GM18498 (cell line): Measurements from ENCODE around the gene CDX2.
"Not testable (repeated sequence)": the region's sequence is repeated elsewhere in the genome, so short reads cannot be mapped to it uniquely, and the experiment has no call there.

Source experiments
- ATAC-seq: cut with Tn5 transposase; IDR thresholded peaks from one replicate; pipeline ENCODE4 v1.9.1; 2021; ENCODE audit warnings: mild to moderate bottlenecking, moderate library complexity; ENCODE audit not compliant: unreplicated experiment

Gene CDX2

DNA sequence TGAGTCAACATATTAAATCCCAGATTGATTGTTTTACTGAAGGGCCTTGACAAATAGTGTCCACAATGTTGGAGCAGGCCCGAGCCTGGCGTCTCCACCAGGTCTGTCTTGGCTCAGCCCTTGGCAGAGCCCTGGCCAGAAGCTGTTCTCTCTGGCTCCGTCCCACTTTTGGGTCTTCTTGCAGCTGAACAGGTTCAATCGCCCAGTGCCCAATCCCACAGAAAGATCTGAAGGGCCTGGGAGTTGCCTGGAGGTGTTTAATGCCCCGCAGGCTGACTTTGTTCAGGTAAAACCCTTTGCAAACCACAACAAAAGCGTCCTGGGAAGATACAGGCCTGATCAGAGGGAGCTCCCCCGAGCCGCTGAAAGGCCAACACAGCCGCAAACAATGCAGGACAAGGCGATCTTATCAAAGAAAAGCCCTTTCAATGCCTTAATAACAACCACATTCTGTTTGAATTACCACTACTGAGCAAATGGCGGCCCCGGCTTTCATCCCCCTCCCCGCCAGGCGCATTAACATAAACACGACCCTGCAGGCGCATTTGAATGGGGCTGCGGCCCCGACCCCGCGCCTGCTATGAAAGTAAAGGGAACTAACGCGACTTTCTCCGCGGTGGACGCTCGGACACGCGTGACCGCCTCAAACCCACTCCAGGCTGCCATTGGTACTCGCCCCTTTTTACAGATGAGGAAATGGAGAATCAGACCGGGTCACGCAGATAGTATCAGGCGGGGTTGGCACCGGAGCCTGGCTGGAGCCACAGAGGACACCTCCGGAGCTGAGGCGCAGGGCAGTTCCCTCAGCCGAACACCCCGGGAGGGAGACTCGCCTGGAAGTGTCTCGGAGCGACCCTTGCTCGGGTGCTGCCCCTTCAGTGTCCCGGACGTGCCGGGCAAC is 3.1 kb downstream of the CDX2 start:
- ATAC-seq = no peak

DNA sequence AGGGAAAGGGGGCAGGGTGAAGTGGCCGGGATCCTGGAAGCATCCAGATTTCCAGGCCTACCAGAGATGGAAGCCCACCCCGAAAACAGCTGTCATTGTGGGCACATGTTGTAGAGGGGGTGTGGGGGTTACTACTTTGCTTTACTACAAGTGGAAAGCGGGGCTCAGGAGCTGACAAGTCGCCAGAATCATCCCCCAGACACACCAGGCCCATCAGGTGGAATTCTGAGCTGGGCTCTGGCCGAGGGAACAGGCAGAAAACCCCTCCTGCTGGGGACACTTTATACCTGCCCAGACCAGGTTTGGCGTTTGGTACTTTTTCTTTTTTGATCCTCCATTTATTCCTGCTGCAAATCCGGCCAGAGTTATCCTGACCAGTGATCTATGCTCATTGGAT is 3.8 kb downstream of the CDX2 start:
- no peak for ATAC-seq

DNA sequence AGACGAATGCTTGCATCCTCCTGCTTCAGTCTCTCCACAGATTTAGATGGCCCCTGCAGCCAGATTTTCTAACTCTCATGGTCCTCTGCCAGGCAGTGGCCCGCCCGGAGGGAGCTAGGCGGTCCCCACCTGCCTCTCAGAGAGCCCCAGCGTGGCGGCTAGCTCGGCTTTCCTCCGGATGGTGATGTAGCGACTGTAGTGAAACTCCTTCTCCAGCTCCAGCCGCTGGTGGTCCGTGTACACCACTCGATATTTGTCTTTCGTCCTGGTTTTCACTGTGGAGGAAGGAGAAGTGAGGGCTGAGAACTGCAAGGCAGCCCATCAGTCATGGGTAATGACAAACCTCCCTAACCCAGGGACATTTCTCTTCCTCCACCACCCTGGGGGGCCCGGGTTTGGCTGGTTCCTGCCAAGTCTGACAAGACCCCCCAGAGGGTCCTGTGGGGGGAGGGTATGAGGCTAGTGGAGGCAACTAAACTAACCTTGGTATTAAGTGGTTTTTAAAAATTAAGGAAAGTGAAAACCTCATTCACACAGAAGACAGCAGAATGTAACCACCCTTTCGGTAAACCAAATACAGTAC is 4.3 kb downstream of the CDX2 start:
- no peak for ATAC-seq

DNA sequence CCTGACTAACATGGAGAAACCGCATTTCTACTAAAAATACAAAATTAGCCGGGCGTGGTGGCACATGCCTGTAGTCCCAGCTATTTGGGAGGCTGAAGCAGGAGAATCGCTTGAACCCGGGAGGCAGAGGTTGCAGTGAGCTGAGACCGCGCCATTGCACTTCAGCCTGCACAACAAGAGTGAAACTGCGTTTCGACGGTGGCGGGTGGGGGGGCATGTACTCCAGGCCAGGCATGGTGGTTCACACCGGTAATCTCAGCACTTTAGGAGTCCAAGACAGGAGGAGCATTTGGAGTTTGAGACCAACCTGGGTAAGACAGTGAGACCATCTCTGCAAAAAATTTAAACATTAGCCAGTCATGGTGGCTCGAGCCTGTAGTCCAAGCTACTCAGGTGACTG is 4.9 kb downstream of the CDX2 start:
- ATAC-seq = not testable (repeated sequence)

DNA sequence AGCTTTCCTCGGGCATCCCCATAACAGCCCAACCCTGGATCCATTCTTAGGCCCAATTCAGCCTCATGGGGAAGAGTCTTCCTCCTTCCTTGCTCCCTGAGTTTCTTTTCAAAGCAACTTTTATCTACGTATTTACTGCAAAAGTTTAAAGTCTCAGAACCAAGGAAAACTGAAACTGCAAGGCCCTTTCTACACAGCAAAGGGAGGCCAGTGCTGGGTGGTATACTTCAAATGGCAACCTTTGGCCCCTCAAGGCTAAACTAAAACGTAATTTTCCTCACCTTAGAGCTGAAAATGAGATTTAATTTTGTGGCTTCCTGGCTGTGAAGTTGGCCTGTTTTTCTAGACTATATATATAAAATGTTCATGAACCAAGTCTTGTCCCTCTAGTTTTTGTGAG is 5.6 kb downstream of the CDX2 start:
- no peak for ATAC-seq

DNA sequence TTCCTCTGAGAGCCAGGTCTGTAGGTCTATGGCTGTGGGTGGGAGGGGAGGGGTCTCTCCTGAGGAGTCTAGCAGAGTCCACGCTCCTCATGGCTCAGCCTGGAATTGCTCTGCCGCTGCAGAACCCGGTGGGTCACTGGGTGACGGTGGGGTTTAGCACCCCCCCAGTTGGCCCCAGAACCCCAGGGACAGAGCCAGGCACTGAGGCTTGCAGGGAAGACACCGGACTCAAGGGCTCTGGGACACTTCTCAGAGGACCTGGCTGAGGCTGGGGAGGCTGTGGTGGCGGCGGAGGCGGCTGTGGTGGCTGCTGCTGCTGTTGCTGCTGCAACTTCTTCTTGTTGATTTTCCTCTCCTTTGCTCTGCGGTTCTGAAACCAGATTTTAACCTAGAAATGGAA is 6.1 kb downstream of the CDX2 start:
- no peak for ATAC-seq

DNA sequence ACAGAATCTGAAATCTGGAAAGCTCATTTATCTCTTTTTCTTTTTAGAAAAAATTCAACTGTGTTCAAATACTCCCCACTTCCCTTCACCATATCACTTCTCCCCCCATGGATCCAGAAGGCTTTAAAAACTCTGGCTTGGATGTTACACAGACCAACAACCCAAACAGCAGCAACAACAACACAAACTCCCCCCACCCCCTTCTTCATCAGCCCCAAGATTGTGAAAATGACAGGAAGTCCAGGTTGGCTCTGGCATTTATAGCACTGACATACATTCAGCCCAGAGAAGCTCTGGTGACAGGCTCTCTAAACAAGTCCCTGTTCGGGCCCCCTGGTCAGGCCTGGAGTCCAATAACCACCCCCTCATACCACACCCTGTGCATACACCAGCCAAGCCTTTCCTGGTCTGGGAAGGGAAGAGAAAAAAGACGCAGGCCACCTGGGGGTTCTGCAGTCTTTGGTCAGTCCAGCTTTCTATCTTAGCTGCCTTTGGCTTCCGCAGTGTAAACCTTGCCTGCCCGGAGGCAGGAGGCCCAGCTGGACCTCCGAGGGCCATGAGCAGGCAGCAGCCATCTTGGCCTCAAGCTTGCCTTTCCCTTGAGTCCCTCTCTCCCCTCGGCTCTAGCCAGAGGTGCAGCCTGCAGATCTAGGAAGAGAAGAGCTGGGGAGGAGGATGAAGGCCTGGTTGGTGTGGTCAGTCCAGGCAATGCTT is 6.8 kb downstream of the CDX2 start:
- ATAC-seq = no peak

DNA sequence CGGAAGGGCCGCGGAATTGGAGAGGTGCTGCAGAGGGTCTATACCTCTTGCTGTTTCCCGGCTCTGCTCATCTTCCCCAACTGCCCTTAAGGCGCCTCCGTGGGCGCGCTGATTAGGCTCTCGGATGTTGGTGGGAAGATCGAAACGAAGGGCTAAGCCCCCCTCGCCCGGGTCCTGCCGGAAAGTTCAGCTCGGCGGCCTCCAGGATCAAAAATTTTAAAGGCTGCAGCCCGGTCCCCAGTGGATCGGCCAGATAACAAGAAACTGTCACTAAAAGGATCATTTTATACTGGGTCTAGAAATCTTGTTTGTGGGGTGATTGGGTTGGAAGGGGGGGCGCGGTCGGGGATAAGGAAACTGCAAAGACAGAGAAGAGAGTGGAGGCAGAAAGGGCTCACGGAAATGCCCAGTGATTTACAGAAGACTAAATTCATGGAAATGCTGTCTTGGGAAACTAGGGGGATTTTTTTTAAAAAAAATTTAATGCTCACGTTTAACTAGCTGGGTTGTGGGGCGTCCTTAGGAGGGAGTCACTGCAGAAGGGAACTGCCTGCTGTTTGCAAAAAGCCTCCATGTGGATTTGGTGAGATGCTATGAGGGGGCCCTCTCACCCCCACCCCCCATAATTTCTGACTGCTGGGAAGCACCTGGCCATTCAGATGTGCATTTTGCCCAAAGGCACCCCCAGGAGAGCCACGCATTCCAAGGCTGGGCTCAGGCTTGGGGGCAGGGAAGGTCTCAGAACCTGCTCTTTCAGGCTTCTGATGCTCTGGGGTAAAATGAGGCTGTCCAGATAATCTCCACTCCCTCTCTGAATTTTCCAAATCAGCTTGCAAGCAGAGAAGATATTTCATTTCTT is 7.7 kb downstream of the CDX2 start:
- no peak for ATAC-seq

DNA sequence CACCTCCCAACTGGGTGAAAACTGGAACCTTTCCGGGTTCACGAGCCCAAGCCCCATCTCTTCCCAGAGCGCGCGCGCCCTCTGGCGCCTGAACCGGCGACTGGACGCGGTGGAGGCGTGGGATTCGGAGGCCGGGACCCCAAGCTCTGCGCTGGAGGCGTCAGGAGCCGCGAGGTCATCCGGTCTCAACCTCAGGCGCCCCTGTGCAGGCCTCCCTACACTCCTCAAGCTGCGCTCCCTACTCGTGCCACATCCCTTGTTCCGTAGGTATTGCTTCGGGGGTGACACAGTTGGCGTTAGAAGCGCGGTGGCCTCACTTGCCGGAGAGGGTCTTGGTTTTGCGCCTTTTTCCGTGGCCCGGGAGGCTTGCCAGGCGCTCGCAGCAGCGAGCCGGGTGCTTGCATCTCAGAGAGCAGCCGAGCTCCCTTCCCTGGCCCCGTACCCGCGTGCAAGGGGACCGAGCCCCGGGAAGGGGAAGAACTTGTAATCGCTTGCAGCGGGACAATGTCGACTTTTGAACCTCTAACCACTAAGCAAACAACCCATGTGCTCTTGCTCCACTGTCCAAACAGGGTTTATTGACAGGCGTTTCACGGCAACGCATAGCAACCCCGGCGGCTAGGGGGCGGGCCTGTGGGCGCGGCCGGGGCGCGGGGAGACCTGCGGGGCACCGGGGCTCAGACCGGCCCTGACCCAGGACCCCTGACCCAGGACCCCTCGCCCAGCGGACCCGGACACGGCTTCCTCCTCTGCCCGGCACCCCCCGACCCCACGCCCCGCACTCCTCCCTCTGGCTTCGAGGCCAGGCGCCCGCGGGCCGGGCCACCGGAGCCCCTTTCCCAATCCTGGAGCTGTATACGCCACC is 8.5 kb downstream of the CDX2 start:
- ATAC-seq = peak; percentile 69

DNA sequence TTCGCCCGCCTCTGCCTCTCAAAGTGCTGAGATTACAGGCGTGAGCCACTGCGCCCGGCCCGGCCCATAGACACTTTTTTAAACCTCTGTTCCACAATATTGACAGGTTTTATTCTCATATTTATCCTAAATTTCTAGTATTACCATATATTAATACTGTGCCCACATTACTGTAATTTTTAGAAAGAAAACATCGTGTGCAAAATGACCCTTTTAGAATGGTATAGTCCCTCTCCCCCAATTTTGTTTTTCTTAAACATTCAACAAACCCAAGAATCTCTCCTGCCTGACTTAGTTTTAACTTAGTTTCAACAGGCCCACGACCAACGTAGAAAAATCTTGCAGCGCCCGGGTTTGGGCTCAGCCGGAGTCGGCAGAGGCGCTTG is 9.1 kb downstream of the CDX2 start:
- ATAC-seq = no peak

DNA sequence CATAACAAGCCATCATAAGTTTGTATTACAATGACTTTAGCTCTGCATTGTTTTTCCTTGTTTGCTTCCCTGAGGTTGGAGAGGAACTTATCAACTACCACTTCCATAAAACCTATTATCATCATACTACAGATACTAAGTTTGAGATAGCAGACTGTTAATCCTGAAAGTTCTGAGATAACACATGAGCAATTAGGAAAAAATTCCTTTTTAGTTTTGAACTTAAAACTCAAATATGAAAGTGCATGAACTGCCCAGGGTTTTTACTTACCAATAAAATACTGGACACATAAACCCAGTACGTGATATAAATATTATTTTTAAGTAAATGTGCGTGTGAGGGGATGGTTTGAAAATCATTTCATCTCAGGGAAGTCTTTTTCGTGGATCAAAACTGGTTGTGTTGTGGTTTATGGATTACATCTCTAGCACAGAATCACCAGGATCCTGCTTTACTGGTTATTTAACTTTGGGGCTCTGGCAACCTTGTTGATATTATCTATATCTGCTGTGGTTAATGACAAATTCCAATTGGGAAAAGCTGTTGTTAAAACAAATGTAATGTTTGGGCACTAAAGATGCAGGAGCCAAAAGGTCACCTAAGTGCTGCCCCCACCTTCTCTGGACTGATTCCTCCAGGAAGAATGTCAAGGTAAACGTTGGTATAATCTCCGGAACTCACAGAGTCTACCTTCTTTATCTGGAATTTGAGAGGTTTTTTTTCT is 12.4 kb downstream of the CDX2 start:
- no peak for ATAC-seq

DNA sequence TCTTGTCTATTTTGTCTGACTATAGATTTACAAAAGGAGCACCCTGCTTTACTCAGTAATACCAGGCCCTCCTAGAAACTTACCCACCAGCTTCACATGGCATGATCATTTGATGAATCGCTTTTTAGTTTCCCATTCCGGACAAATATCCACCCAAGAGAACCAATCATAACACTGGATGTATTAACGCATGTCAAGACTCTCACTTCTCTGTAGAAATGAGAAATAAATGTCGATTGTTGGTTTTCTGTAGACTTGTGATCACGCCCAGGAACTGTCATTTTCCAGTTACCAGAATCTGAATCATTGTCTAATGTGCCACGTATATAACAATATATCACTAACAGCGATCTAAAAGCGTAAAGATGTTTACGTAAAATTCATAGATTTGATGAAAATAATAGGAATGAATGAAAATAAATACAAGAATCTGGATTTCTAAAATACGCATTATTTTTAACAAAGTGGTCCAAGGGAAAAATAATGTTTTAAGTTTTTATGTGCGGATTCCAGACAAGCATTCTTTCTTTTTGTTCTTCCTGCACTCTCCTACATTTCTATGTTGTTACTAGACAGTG is 14.0 kb downstream of the CDX2 start:
- ATAC-seq = no peak

DNA sequence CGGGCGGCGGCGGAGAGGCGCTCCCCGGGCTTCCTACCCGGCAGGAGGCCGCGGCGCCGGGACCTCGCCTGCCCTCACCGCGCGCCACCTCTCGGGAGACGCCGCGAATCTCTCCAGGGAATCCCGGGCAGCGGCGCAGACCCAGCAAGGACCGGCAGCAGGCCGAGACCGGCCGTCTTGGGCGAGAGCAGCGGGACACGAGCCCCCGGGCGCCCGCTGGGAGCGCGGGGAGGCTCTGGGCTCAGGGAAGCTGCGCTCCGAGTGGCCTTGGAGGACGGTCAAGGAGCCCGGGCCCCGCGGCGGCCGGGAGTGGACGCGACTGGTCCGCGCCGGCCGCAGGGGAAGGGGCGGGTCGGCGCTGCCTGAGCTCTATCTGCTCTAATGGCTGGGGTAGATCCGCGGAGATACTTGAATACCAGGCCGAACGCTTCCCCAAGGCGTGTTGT is 14.7 kb downstream of the CDX2 start:
- ATAC-seq = peak; percentile 32

DNA sequence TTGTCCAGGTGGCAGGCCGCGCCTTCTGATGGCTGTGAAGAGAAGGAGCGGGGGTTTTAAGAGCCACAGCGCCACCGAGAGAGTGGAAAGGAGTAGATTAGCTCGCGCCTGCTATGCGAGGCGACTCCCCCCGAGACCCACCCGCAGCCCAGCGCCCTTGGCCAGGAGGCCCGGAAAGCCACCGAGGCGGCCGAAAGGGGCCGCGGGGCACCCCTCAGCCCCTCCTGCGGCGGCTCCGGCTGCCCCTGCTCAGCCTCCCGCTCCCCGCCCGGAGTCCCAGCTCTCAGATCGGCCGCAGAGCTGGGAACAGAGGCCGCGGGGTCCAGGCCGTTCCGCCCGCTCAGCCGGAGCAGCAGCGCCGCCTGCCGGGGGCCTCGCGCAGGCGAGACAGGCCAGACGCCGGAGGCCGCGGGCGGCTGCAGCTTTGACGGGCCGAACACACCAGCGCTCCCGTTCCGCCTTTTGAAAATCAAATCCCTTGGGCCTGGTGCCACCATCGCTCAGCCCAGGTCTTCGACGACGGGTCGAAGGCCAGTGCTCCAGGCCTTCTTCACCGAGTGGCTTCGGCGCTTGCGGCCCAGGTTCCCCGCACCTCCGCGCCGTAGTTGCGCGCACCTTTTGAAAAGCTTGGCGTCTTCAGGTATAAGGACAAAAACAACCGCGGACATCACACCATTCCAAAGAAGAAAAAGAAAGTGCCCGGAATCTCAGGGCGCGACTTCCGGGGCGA is 15.3 kb downstream of the CDX2 start:
- peak; percentile 90 for ATAC-seq

DNA sequence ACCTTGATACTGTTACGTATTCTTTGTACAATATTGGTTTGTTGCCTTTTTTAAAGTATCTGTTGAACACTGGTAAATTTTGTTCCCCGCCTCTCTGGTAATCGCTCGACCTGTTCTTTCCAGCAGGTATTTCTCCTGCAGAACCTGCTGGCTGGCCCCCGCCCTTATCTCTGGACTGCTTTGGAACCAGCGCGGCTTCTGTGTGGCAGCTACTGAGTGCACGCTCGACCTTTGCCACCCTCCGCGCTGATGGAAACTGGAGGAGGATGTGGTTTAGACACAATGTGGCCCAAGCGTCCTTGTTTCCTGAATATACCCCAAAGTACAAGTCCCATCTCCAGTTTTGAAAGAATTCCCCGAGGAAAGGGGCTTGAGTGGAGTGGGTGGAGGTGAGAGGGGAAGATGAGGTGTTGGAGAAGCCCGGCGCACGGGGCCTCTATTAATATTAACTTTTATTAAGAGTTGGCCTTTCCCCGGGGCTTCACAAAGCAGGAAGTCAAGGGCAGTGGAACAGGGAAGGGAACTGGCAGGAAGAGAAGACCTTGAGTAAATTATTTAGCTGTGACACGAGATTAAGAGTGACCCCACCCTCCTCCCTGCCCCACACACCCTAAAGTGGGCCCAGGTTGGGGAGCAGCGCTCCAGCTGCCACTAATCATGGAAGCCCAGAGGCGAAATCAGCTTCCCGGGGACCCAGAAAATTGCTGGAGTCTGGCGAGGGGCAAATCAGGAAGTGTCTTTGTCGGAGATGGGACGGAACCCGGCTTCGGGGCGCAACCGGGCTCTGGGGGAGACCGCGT is 16.0 kb downstream of the CDX2 start:
- ATAC-seq = peak; percentile 22

DNA sequence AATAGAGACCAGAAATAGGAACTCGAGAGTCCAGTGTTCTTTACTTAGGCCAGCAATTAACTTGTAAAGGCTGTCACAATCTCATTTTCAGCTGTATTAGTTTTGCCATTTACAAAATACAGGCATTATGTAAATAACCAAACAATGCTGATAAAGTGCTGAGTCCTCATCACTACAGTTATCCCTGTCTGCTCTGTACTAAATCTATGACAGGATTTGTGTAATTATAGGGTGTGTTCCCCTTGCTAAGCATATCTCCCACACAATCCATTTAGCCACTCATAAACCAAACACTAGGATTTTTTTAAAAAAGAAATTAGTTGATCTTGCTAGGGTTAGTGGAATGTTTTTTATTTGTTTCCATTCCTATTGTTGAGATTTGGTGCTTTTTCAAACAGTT is 26.1 kb downstream of the CDX2 start:
- ATAC-seq = no peak

DNA sequence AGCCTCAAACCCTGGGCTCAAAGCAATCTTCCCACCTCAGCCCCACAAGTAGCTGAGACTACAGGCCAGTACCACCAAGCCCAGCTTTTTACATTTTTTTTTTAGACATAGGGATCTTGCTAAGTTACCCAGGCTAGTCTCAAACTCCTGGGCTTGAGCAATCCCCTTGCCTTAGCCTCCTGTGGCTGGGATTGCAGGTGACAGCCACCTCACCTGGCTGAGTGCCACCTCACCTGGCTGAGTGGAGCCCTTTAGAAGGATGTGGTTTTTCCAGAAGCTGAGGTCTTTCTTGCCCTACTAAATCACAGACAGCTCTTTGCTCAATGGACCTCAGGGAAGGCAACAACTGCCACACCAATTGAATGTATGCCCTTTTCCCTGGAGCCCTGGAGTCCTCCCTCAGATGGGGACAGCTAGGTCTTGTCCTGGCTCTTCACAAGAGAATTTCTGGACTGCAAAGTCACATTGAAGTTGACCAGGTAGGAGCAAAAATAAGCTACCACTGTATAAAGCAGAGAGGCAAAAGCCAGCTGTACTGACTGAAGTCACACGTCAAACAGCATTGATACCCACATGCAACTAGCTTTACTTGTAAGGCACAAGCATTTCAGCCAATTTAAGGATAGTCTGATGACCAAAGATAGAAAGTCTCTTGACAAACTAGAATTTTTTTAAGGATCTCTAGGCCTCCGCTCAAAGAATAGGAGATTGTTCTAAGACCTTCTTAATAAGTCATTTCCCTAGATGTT is 35.4 kb downstream of the CDX2 start:
- no peak for ATAC-seq
